OCI-LY1 (cell line): ENCODE measurements around the gene C4orf36.

ENCODE experiments used
- H2AFZ ChIP-seq: fragments of 200-600 bp; sonication (generic), shearing (Covaris generic); 2 replicates; pipeline ENCODE4 v1.6.0; 2014; ENCODE audit warnings: antibody characterized with exemption, mild to moderate bottlenecking, low read length
- H3F3A ChIP-seq: fragments of 200-600 bp; sonication (generic), shearing (Covaris generic); 2 replicates; pipeline ENCODE4 v1.6.0; 2014; ENCODE audit warnings: mild to moderate bottlenecking, antibody characterized with exemption, low read length, moderate library complexity; ENCODE audit not compliant: insufficient read depth
- H3K27ac ChIP-seq: fragments of 200-600 bp; sonication (generic); 2 replicates; pipeline ENCODE4 v1.5.1; 2014; ENCODE audit warnings: low read length, mixed run types, mild to moderate bottlenecking, low read depth; ENCODE audit not compliant: poor library complexity, severe bottlenecking
- H3K27me3 ChIP-seq: fragments of 200-600 bp; sonication (generic); 2 replicates; pipeline ENCODE4 v1.6.0; 2014; ENCODE audit warnings: antibody characterized with exemption, mild to moderate bottlenecking, low read length, moderate library complexity; ENCODE audit not compliant: insufficient read depth
- H3K36me3 ChIP-seq: fragments of 200-600 bp; sonication (generic); 2 replicates; pipeline ENCODE4 v1.6.1; 2014; ENCODE audit warnings: mild to moderate bottlenecking, antibody characterized with exemption, low read length, moderate library complexity, mixed read lengths; ENCODE audit not compliant: insufficient read depth
- H3K4me1 ChIP-seq: fragments of 200-600 bp; sonication (generic); 2 replicates; pipeline ENCODE4 v1.5.1; 2014; ENCODE audit warnings: mild to moderate bottlenecking, low read length, moderate library complexity; ENCODE audit not compliant: insufficient read depth, severe bottlenecking
- H3K4me2 ChIP-seq: fragments of 200-600 bp; sonication (generic), shearing (Covaris generic); 2 replicates; pipeline ENCODE4 v1.6.1; 2014; ENCODE audit warnings: low read length
- H3K4me3 ChIP-seq: fragments of 200-600 bp; sonication (generic); 2 replicates; pipeline ENCODE4 v1.5.1; 2014; ENCODE audit warnings: low read length, low read depth, mild to moderate bottlenecking, mixed read lengths; ENCODE audit not compliant: poor library complexity, severe bottlenecking
- H3K79me2 ChIP-seq: fragments of 200-600 bp; shearing (Covaris generic); 2 replicates; pipeline ENCODE4 v1.6.1; 2016; ENCODE audit warnings: mixed run types, low read length, mixed read lengths; ENCODE audit not compliant: insufficient read depth
- H3K9ac ChIP-seq: fragments of 200-600 bp; sonication (generic), shearing (Covaris generic); 2 replicates; pipeline ENCODE4 v1.6.1; 2014; ENCODE audit warnings: mild to moderate bottlenecking, low read length, mixed read lengths
- H3K9me2 ChIP-seq: fragments of 200-600 bp; sonication (generic), shearing (Covaris generic); 2 replicates; pipeline ENCODE4 v1.6.1; 2014; ENCODE audit warnings: low read depth, mild to moderate bottlenecking, low read length, mixed read lengths
- H3K9me3 ChIP-seq: fragments of 200-600 bp; shearing (Covaris generic); 2 replicates; pipeline ENCODE4 v1.6.1; 2014; ENCODE audit warnings: low read length, mixed read lengths
- H4K20me1 ChIP-seq: fragments of 200-600 bp; sonication (generic), shearing (Covaris generic); 2 replicates; pipeline ENCODE4 v1.6.0; 2016; ENCODE audit warnings: mild to moderate bottlenecking, low read length; ENCODE audit not compliant: insufficient read depth
- EZH2 ChIP-seq: fragments of 200-600 bp; sonication (generic), shearing (Covaris generic); IDR thresholded peaks from 2 replicates; pipeline ENCODE4 v1.8.0; 2017; ENCODE audit warnings: borderline replicate concordance, mixed run types, mild to moderate bottlenecking, antibody characterized with exemption, low read length, moderate library complexity, mixed read lengths
- TF ChIP-seq, protein P1 (sequence below): fragments of 200-600 bp; sonication (generic), shearing (Covaris generic); IDR thresholded peaks from 2 replicates; pipeline ENCODE4 v1.5.1; 2017; ENCODE audit warnings: mild to moderate bottlenecking, antibody characterized with exemption, low read length, moderate library complexity, mixed read lengths

Gene C4orf36

DNA sequence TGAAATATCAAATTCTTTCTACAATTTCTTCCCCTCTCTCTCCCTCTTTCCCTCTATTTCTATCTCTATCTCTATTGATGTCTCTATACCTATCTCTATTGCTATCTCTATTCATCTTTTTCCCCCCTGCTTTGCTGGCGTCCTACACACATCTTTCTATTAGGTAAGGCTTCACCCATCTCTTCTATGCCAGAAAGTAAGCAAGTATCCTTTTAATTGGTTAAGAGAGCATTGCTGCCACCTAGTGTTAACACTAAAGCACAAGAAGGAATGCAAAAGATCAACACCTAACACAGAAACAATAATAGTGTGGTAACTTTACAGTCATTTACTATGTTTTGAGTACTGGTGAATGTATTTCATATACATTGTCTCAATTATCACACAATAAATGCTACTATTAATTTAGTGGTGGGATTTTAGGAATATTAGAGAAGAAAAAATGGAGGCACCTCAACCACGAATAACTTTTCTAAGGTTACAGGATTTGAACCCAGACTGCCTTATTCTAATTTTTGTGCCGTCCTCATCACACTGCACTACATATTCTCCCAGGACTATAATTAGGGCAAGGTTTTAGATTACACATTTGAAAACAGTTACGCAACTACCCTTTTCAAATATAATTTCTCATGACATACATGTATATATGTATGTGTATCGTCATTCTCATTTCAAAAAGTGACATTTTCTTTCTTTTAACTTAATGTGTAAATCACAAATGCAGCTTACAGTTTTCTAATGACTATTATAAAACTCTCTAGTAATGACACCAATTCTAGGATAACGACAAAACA, 3.7 kb upstream of the C4orf36 start:
- Histone ChIP-seq H3F3A (no peaks in the 10 kb centered on the region), H3K36me3 (no peaks in the 10 kb centered on the region), H3K4me3 (no peak overlapping the region), H3K9me2 (no peaks in the 10 kb centered on the region), H3K27ac (no peak overlapping the region), H3K4me2 (no peak overlapping the region), H2AFZ (no peak overlapping the region), H3K4me1 (no peaks in the 10 kb centered on the region), H3K79me2 (no peaks in the 10 kb centered on the region), H4K20me1 (no peaks in the 10 kb centered on the region), H3K9me3 (no peaks in the 10 kb centered on the region), H3K27me3 (no peaks in the 10 kb centered on the region), H3K9ac (no peak overlapping the region)
- TF ChIP-seq EZH2 = no peak
- TF ChIP-seq, protein P1, sequence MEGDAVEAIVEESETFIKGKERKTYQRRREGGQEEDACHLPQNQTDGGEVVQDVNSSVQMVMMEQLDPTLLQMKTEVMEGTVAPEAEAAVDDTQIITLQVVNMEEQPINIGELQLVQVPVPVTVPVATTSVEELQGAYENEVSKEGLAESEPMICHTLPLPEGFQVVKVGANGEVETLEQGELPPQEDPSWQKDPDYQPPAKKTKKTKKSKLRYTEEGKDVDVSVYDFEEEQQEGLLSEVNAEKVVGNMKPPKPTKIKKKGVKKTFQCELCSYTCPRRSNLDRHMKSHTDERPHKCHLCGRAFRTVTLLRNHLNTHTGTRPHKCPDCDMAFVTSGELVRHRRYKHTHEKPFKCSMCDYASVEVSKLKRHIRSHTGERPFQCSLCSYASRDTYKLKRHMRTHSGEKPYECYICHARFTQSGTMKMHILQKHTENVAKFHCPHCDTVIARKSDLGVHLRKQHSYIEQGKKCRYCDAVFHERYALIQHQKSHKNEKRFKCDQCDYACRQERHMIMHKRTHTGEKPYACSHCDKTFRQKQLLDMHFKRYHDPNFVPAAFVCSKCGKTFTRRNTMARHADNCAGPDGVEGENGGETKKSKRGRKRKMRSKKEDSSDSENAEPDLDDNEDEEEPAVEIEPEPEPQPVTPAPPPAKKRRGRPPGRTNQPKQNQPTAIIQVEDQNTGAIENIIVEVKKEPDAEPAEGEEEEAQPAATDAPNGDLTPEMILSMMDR = peak; percentile 85

DNA sequence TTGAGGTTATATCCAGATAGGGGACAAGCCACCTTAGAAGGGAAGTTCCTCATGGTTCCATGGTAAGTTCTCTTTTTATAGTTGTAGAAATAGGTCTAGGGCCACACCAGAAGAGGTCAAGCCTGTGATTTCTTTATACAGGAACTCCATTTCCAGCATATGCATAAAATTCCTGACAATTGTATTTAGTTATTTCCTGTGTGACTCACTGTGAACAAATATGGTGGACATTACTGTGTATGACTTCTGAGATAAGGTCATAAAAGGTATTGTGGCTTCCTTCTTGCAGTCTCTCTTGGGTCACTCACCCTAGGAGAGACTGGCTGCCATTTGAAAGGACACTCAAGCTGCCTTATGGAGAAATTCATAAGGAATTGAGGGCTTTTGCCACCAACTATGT, 2.2 kb upstream of the C4orf36 start:
- Histone ChIP-seq H3F3A (no peaks in the 10 kb centered on the region), H3K79me2 (no peaks in the 10 kb centered on the region), H3K4me2 (no peak overlapping the region), H2AFZ (no peak overlapping the region), H3K4me1 (no peaks in the 10 kb centered on the region), H3K36me3 (no peaks in the 10 kb centered on the region), H3K4me3 (no peak overlapping the region), H3K27me3 (no peaks in the 10 kb centered on the region), H3K27ac (no peak overlapping the region), H3K9me2 (no peaks in the 10 kb centered on the region), H4K20me1 (no peaks in the 10 kb centered on the region), H3K9me3 (no peaks in the 10 kb centered on the region), H3K9ac (no peak overlapping the region)
- TF ChIP-seq, protein P1 = no peak
- TF ChIP-seq EZH2 = no peak

DNA sequence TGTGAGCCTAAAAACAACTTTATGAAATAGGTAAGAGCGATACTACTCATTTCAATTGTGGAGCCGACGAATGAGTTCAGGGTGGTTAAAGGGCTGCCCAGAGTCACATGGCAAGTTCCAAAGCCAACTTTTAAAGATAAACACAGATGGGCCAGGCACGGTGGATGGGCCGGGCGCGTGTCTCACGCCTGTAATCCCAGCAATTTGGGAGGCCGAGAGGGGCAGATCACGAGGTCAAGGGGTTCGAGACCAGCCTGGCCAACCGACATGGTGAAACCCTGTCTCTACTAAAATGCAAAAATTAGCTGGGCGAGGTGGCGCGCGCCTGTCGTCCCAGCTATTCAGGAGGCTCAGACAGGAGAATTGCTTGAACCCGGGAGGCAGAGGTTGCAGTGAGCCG, 914 bp upstream of the C4orf36 start:
- Histone ChIP-seq H3K4me1 (no peaks in the 10 kb centered on the region), H3K27me3 (no peaks in the 10 kb centered on the region), H3K27ac (no peak overlapping the region), H4K20me1 (no peaks in the 10 kb centered on the region), H2AFZ (no peak overlapping the region), H3K4me2 (no peak overlapping the region), H3K9me2 (no peaks in the 10 kb centered on the region), H3K9me3 (no peaks in the 10 kb centered on the region), H3K4me3 (no peak overlapping the region), H3K36me3 (no peaks in the 10 kb centered on the region), H3F3A (no peaks in the 10 kb centered on the region), H3K79me2 (no peaks in the 10 kb centered on the region), H3K9ac (no peak overlapping the region)
- TF ChIP-seq, protein P1 = no peak
- TF ChIP-seq EZH2 = no peak
